ENCODE data around the gene MAL.

The MAL gene

GRCh38 chr2:95061119-95061512 is 35.6 kb downstream of the MAL start:
- Histone ChIP-seq H3K36me3 (ENCODE audit: control insufficient read depth, insufficient read depth, low read length) (no peaks in the 10 kb centered on the region), H3K27ac (ENCODE audit: insufficient read depth, low read depth, low read length, poor library complexity, severe bottlenecking) (no peak overlapping the region), H3K4me3 (ENCODE audit: insufficient read depth, low read depth, low read length) (no peak overlapping the region), H3K27me3 (ENCODE audit: control insufficient read depth, insufficient read depth, low read length, poor library complexity, severe bottlenecking) (no peaks in the 10 kb centered on the region), H3K4me1 (ENCODE audit: control insufficient read depth, insufficient read depth, low read length) (peaks cover 15% of the 10 kb centered on the region), H3K9me3 (ENCODE audit: control insufficient read depth, low read length) (no peaks in the 10 kb centered on the region)
- 81 to 92% methylated on average over 1 of the region's 1 CpG for WGBS, 2 experiments

- H3K9me3 ChIP-seq (ENCODE audit: control insufficient read depth, low read length), result no peaks in the 10 kb centered on the region
- H3K27me3 ChIP-seq (ENCODE audit: control insufficient read depth, insufficient read depth, low read length, poor library complexity, severe bottlenecking), result no peaks in the 10 kb centered on the region
- 79 to 85% methylated on average over 11 of the region's 11 CpGs for WGBS, 2 experiments
- no peak overlapping the region for H3K4me3 ChIP-seq (ENCODE audit: insufficient read depth, low read depth, low read length)
- no peaks in the 10 kb centered on the region for H3K36me3 ChIP-seq (ENCODE audit: control insufficient read depth, insufficient read depth, low read length)
- peaks cover 13% of the 10 kb centered on the region for H3K4me1 ChIP-seq (ENCODE audit: control insufficient read depth, insufficient read depth, low read length)
- no peak overlapping the region for H3K27ac ChIP-seq (ENCODE audit: insufficient read depth, low read depth, low read length, poor library complexity, severe bottlenecking)
Observed at GRCh38 chr2:95061601-95062183, 36.2 kb downstream of the MAL start.

GRCh38 chr2:95062242-95063085 is 37.0 kb downstream of the MAL start:
- H3K4me1 ChIP-seq (ENCODE audit: control insufficient read depth, insufficient read depth, low read length), result peaks cover 5% of the 10 kb centered on the region
- H3K27me3 ChIP-seq (ENCODE audit: control insufficient read depth, insufficient read depth, low read length, poor library complexity, severe bottlenecking), result no peaks in the 10 kb centered on the region
- H3K9me3 ChIP-seq (ENCODE audit: control insufficient read depth, low read length), result no peaks in the 10 kb centered on the region
- 68 to 74% methylated on average over 11 of the region's 11 CpGs for WGBS, 2 experiments
- no peaks in the 10 kb centered on the region for H3K36me3 ChIP-seq (ENCODE audit: control insufficient read depth, insufficient read depth, low read length)
- no peak overlapping the region for H3K27ac ChIP-seq (ENCODE audit: insufficient read depth, low read depth, low read length, poor library complexity, severe bottlenecking)
- H3K4me3 ChIP-seq (ENCODE audit: insufficient read depth, low read depth, low read length), result no peak overlapping the region

- Histone ChIP-seq H3K27me3 (ENCODE audit: control insufficient read depth, insufficient read depth, low read length, poor library complexity, severe bottlenecking) (no peaks in the 10 kb centered on the region), H3K4me3 (ENCODE audit: insufficient read depth, low read depth, low read length) (no peak overlapping the region), H3K27ac (ENCODE audit: insufficient read depth, low read depth, low read length, poor library complexity, severe bottlenecking) (no peak overlapping the region), H3K9me3 (ENCODE audit: control insufficient read depth, low read length) (no peaks in the 10 kb centered on the region), H3K4me1 (ENCODE audit: control insufficient read depth, insufficient read depth, low read length) (no peaks in the 10 kb centered on the region), H3K36me3 (ENCODE audit: control insufficient read depth, insufficient read depth, low read length) (no peaks in the 10 kb centered on the region)
- 80 to 82% methylated on average over 10 to 11 of the region's 12 CpGs for WGBS, 2 experiments
Observed at GRCh38 chr2:95063086-95063958, 37.8 kb downstream of the MAL start.

- no peaks in the 10 kb centered on the region for H3K4me1 ChIP-seq (ENCODE audit: control insufficient read depth, insufficient read depth, low read length)
- 87 to 100% methylated on average over 1 to 2 of the region's 2 CpGs for WGBS, 2 experiments
- H3K36me3 ChIP-seq (ENCODE audit: control insufficient read depth, insufficient read depth, low read length), result no peaks in the 10 kb centered on the region
- no peaks in the 10 kb centered on the region for H3K9me3 ChIP-seq (ENCODE audit: control insufficient read depth, low read length)
- H3K4me3 ChIP-seq (ENCODE audit: insufficient read depth, low read depth, low read length), result no peak overlapping the region
- no peak overlapping the region for H3K27ac ChIP-seq (ENCODE audit: insufficient read depth, low read depth, low read length, poor library complexity, severe bottlenecking)
- no peaks in the 10 kb centered on the region for H3K27me3 ChIP-seq (ENCODE audit: control insufficient read depth, insufficient read depth, low read length, poor library complexity, severe bottlenecking)
Observed at GRCh38 chr2:95068256-95068655, 42.7 kb downstream of the MAL start.

- H3K27ac ChIP-seq (ENCODE audit: insufficient read depth, low read depth, low read length, poor library complexity, severe bottlenecking), result no peak overlapping the region
- H3K4me1 ChIP-seq (ENCODE audit: control insufficient read depth, insufficient read depth, low read length), result no peaks in the 10 kb centered on the region
- WGBS, 2 experiments, result 84 to 90% methylated on average over 9 of the region's 9 CpGs
- no peaks in the 10 kb centered on the region for H3K27me3 ChIP-seq (ENCODE audit: control insufficient read depth, insufficient read depth, low read length, poor library complexity, severe bottlenecking)
- H3K36me3 ChIP-seq (ENCODE audit: control insufficient read depth, insufficient read depth, low read length), result no peaks in the 10 kb centered on the region
- H3K9me3 ChIP-seq (ENCODE audit: control insufficient read depth, low read length), result no peaks in the 10 kb centered on the region
- H3K4me3 ChIP-seq (ENCODE audit: insufficient read depth, low read depth, low read length), result no peak overlapping the region
Observed at GRCh38 chr2:95069465-95069864, 44.0 kb downstream of the MAL start.

GRCh38 chr2:95071856-95072255 is 46.3 kb downstream of the MAL start:
- 75 to 76% methylated on average over 4 of the region's 4 CpGs for WGBS, 2 experiments
- no peaks in the 10 kb centered on the region for H3K36me3 ChIP-seq (ENCODE audit: control insufficient read depth, insufficient read depth, low read length)
- no peaks in the 10 kb centered on the region for H3K4me1 ChIP-seq (ENCODE audit: control insufficient read depth, insufficient read depth, low read length)
- no peaks in the 10 kb centered on the region for H3K27me3 ChIP-seq (ENCODE audit: control insufficient read depth, insufficient read depth, low read length, poor library complexity, severe bottlenecking)
- H3K4me3 ChIP-seq (ENCODE audit: insufficient read depth, low read depth, low read length), result no peak overlapping the region
- H3K27ac ChIP-seq (ENCODE audit: insufficient read depth, low read depth, low read length, poor library complexity, severe bottlenecking), result no peak overlapping the region
- no peaks in the 10 kb centered on the region for H3K9me3 ChIP-seq (ENCODE audit: control insufficient read depth, low read length)

GRCh38 chr2:95072424-95072823 is 46.9 kb downstream of the MAL start:
- Histone ChIP-seq H3K4me1 (ENCODE audit: control insufficient read depth, insufficient read depth, low read length) (no peaks in the 10 kb centered on the region), H3K9me3 (ENCODE audit: control insufficient read depth, low read length) (no peaks in the 10 kb centered on the region), H3K36me3 (ENCODE audit: control insufficient read depth, insufficient read depth, low read length) (no peaks in the 10 kb centered on the region), H3K27ac (ENCODE audit: insufficient read depth, low read depth, low read length, poor library complexity, severe bottlenecking) (no peak overlapping the region), H3K4me3 (ENCODE audit: insufficient read depth, low read depth, low read length) (no peak overlapping the region), H3K27me3 (ENCODE audit: control insufficient read depth, insufficient read depth, low read length, poor library complexity, severe bottlenecking) (no peaks in the 10 kb centered on the region)
- 86 to 91% methylated on average over 4 of the region's 4 CpGs for WGBS, 2 experiments

- H3K4me1 ChIP-seq (ENCODE audit: control insufficient read depth, insufficient read depth, low read length), result no peaks in the 10 kb centered on the region
- no peaks in the 10 kb centered on the region for H3K36me3 ChIP-seq (ENCODE audit: control insufficient read depth, insufficient read depth, low read length)
- no peaks in the 10 kb centered on the region for H3K9me3 ChIP-seq (ENCODE audit: control insufficient read depth, low read length)
- no peaks in the 10 kb centered on the region for H3K27me3 ChIP-seq (ENCODE audit: control insufficient read depth, insufficient read depth, low read length, poor library complexity, severe bottlenecking)
- H3K27ac ChIP-seq (ENCODE audit: insufficient read depth, low read depth, low read length, poor library complexity, severe bottlenecking), result no peak overlapping the region
- H3K4me3 ChIP-seq (ENCODE audit: insufficient read depth, low read depth, low read length), result no peak overlapping the region
- WGBS, 2 experiments, result 91 to 93% methylated on average over 18 of the region's 18 CpGs
Observed at GRCh38 chr2:95073856-95074662, 48.6 kb downstream of the MAL start.
